SK-N-SH (cell line): ENCODE data around the gene A2M.

Source experiments
- SIN3A ChIP-seq: IDR thresholded peaks from 2 replicates; pipeline ENCODE4 v1.6.1; 2012; ENCODE audit warnings: low read depth, mild to moderate bottlenecking, low read length, moderate library complexity, borderline replicate concordance
- TEAD4 ChIP-seq: IDR thresholded peaks from 2 replicates; pipeline ENCODE4 v1.4.0; 2012; ENCODE audit warnings: mild to moderate bottlenecking, borderline replicate concordance; ENCODE audit not compliant: insufficient read depth
- TF ChIP-seq, protein P1 (sequence below): IDR thresholded peaks from 2 replicates; pipeline ENCODE4 v1.4.0; 2012; ENCODE audit warnings: low read depth
- TF ChIP-seq, protein P2 (sequence below): fragments of 200-600 bp; sonication (generic); IDR thresholded peaks from 2 replicates; pipeline ENCODE4 v1.6.1; 2017; ENCODE audit warnings: antibody characterized with exemption, mild to moderate bottlenecking, moderate library complexity
- TF ChIP-seq, protein P3 (sequence below): IDR thresholded peaks from 2 replicates; pipeline ENCODE4; 2012
- TF ChIP-seq, protein P4 (sequence below): fragments of 150-350 bp; IDR thresholded peaks from 2 replicates; pipeline ENCODE4 v1.6.1; 2017; ENCODE audit warnings: antibody characterized with exemption, low read length, low read depth, borderline replicate concordance

DNA sequence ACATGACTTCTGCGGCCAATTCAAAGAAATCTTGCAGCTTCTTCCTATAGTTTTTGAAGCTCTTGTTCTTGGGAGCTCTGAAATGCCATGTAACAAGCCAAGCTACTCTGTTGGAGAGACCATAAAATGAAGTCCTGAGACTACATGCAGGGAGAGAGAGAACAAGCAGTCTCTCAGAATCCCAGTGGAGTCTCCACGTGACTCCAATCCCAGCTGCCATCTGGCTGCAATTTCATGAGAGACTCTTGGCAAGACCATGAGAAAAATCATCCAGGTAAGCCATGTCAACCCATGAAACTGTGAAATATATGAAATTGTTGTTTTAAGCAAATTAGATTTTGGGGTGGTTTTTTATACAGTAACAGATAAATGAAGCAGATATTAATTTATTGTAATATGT is 72.0 kb downstream of the A2M start:
- TF ChIP-seq, protein P1, sequence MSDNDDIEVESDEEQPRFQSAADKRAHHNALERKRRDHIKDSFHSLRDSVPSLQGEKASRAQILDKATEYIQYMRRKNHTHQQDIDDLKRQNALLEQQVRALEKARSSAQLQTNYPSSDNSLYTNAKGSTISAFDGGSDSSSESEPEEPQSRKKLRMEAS = no peak
- no peak for TF ChIP-seq SIN3A
- no peak for TF ChIP-seq TEAD4
- TF ChIP-seq, protein P2, sequence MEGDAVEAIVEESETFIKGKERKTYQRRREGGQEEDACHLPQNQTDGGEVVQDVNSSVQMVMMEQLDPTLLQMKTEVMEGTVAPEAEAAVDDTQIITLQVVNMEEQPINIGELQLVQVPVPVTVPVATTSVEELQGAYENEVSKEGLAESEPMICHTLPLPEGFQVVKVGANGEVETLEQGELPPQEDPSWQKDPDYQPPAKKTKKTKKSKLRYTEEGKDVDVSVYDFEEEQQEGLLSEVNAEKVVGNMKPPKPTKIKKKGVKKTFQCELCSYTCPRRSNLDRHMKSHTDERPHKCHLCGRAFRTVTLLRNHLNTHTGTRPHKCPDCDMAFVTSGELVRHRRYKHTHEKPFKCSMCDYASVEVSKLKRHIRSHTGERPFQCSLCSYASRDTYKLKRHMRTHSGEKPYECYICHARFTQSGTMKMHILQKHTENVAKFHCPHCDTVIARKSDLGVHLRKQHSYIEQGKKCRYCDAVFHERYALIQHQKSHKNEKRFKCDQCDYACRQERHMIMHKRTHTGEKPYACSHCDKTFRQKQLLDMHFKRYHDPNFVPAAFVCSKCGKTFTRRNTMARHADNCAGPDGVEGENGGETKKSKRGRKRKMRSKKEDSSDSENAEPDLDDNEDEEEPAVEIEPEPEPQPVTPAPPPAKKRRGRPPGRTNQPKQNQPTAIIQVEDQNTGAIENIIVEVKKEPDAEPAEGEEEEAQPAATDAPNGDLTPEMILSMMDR = no peak
- TF ChIP-seq, protein P3, sequence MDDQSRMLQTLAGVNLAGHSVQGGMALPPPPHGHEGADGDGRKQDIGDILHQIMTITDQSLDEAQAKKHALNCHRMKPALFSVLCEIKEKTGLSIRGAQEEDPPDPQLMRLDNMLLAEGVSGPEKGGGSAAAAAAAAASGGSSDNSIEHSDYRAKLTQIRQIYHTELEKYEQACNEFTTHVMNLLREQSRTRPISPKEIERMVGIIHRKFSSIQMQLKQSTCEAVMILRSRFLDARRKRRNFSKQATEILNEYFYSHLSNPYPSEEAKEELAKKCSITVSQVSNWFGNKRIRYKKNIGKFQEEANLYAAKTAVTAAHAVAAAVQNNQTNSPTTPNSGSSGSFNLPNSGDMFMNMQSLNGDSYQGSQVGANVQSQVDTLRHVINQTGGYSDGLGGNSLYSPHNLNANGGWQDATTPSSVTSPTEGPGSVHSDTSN = no peak
- TF ChIP-seq, protein P4, sequence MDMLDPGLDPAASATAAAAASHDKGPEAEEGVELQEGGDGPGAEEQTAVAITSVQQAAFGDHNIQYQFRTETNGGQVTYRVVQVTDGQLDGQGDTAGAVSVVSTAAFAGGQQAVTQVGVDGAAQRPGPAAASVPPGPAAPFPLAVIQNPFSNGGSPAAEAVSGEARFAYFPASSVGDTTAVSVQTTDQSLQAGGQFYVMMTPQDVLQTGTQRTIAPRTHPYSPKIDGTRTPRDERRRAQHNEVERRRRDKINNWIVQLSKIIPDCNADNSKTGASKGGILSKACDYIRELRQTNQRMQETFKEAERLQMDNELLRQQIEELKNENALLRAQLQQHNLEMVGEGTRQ = no peak
